WI38 (cell line): ENCODE data around the gene TBC1D24.

Experiments
- H3K4me3 ChIP-seq: 2 replicates; pipeline ENCODE4 v1.5.1; 2011; ENCODE audit warnings: low read depth, mild to moderate bottlenecking, control low read depth, low read length
- TF ChIP-seq, protein P1 (sequence below): IDR thresholded peaks from 2 replicates; pipeline ENCODE4 v1.5.1; 2012; ENCODE audit warnings: low read depth, mild to moderate bottlenecking, control low read depth, low read length

Gene TBC1D24

GRCh38 chr16:2474877-2475412, at the start of gene TBC1D24:
Gene TBC1D24, plus strand, starts transcription at chr16:2475127. Its CDS starts 21,022 bp downstream, at chr16:2496149.
- TF ChIP-seq, protein P1, sequence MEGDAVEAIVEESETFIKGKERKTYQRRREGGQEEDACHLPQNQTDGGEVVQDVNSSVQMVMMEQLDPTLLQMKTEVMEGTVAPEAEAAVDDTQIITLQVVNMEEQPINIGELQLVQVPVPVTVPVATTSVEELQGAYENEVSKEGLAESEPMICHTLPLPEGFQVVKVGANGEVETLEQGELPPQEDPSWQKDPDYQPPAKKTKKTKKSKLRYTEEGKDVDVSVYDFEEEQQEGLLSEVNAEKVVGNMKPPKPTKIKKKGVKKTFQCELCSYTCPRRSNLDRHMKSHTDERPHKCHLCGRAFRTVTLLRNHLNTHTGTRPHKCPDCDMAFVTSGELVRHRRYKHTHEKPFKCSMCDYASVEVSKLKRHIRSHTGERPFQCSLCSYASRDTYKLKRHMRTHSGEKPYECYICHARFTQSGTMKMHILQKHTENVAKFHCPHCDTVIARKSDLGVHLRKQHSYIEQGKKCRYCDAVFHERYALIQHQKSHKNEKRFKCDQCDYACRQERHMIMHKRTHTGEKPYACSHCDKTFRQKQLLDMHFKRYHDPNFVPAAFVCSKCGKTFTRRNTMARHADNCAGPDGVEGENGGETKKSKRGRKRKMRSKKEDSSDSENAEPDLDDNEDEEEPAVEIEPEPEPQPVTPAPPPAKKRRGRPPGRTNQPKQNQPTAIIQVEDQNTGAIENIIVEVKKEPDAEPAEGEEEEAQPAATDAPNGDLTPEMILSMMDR = no peak
- peak within 1 kb of the TSS; percentile 74 for H3K4me3 ChIP-seq

GRCh38 chr16:2425825-2426430, 49.0 kb upstream of the TBC1D24 start:
- TF ChIP-seq, protein P1 = no peak
- H3K4me3 ChIP-seq = no peak overlapping the region

DNA sequence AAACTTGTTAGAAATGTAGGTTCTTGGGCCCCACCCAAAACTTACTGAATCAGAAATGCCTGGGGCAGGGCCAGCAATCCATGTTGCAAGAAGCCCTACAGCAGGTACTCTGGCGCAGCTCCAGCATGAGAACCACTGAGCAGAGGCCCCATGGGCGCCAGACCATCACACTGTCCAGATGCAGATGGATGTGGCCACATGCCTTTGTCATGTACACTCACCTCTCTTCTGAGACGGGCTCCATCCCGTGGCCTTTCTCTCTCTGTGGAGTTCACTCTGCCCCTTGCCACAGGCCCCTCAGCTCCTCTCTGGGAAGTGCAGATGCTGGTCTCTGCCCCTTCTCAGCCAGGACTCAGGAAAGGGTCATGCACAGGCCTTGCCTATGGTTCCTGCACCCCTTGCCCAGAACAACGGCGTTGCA, 48.0 kb upstream of the TBC1D24 start:
- TF ChIP-seq, protein P1 = no peak
- H3K4me3 ChIP-seq = no peak overlapping the region

DNA sequence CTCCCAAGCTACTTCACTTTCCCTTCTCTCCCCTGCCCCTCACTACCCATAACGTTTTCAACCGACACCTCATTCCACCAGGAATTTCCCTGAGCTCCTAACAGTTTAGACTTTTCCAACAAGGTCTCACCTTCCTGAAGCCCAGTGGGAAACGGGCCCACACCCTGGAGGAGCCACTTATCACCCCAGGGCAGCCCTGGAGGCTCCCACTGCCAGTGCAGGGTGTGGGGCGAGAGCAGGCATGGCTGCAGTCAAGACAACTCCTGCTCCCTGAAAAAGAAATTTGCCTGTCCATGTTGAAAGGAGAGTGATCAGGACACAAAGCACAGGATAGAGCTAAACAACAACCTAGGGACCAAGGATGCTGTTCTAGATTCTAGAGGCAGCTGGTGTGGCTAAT, 47.4 kb upstream of the TBC1D24 start:
- TF ChIP-seq, protein P1 = no peak
- H3K4me3 ChIP-seq = no peak overlapping the region

DNA sequence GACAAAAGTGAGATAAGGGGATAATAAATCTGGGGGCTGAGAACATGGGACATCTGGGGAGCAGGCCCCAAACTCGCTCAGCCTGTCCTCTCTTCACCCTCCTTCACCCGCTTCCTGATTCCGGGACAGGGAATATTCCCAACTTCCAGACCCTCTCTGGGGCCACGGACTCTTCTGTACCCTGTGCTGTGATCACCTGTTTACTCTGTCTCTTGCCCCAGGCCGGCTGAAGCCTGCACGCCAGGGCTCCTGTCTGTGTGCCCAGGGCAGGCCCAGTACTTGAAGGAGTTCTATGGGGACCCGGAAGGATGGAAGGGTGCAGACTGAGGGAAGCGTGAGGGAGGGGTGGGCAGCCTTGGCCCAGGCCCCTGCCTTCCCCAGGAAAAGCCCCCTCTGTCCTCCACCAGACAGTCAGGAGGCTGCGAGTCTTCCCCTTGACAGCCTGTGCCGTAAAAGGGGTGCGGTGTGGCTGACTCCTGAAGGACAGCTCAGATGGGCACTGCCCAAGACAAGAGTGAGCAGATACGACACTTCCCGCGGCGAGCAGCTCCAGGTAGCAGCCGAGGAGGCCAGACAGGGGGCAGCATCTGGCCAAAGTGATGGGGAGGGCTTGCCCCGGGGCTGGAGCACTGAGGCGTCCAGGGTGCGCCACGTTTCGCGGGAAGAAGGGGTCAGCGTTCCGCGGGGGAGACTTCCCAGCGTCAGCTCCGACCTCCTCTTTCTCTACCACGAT, 46.7 kb upstream of the TBC1D24 start:
- TF ChIP-seq, protein P1 = no peak
- peak overlapping the region; percentile 66 for H3K4me3 ChIP-seq

DNA sequence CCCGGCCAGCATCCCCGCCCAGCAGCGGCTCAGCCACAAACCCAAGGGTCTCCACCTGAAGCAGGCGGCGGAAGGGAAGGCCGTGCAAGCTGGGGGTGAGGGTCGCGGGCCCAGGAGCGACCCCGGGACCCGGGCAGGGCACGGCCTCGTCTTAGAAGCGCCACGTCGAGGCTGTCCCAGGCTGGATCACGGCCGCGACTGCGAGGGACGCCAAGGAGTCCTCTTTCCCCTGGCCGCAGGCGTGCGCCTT, 46.2 kb upstream of the TBC1D24 start:
- peak overlapping the region; percentile 66 for H3K4me3 ChIP-seq
- TF ChIP-seq, protein P1 = no peak

GRCh38 chr16:2429034-2429770, 45.7 kb upstream of the TBC1D24 start, which contains the start of gene CCNF:
Gene CCNF, plus strand, starts transcription at chr16:2429447. Its CDS starts 35 bp downstream, at chr16:2429482.
- TF ChIP-seq, protein P1 = no peak
- peak within 1 kb of the TSS; percentile 85 for H3K4me3 ChIP-seq
